Common myeloid progenitor, CD34-positive (primary cell): Measurements from ENCODE around the gene UCMA. TPM values are rescaled to one million over a fixed set of nuclear protein-coding genes. Genes with fewer than 3 reads are reported as not detected.
"Not testable (repeated sequence)": the region's sequence is repeated elsewhere in the genome, so short reads cannot be mapped to it uniquely, and the experiment has no call there.

ENCODE experiments used
- CTCF ChIA-PET: fragments of 350-600 bp; sonication (Branson Sonifier 250); formaldehyde crosslinking; loops from one replicate; lab custom pipeline; 2021; ENCODE audit warnings: antibody characterized with exemption; lab: Charles Lee
- POLR2A ChIA-PET: fragments of 350-600 bp; sonication (Branson Sonifier 250); formaldehyde crosslinking; loops from one replicate; lab custom pipeline; 2021; ENCODE audit warnings: antibody characterized with exemption; lab: Charles Lee
- DNase-seq, 3 donors: peaks; one replicate each; pipeline versions ENCODE4 v3.0.0 to v3.0.0-alpha.2; 2013
- H3K27ac ChIP-seq, 2 experiments: 1 replicate in 1 of 2; 2 replicates in 1 of 2; pipeline ENCODE4 v1.7.0; 2013; ENCODE audit warnings: inconsistent platforms in 2 of 2, low read length in 2 of 2, mild to moderate bottlenecking in 2 of 2, low read depth in 1 of 2, moderate library complexity in 1 of 2; ENCODE audit not compliant: severe bottlenecking in 2 of 2, insufficient read depth in 1 of 2, poor library complexity in 1 of 2
- H3K27me3 ChIP-seq, 5 experiments: replicated peaks in 2 of 5; 1 replicate in 3 of 5; 2 replicates in 2 of 5; pipeline versions ENCODE4 v1.6.1 to v1.7.0; 2013; ENCODE audit warnings: low read length in 4 of 5, mild to moderate bottlenecking in 2 of 5, moderate library complexity in 2 of 5, inconsistent platforms in 1 of 5; ENCODE audit not compliant: insufficient read depth in 5 of 5, control insufficient read depth in 4 of 5
- H3K36me3 ChIP-seq, 4 experiments: 1 replicate in 2 of 4; 2 replicates in 2 of 4; pipeline versions ENCODE4 v1.6.1 to v1.7.0; 2013; ENCODE audit warnings: low read length in 3 of 4, control low read depth in 1 of 4, mild to moderate bottlenecking in 1 of 4; ENCODE audit not compliant: control insufficient read depth in 4 of 4, insufficient read depth in 4 of 4
- H3K4me1 ChIP-seq, 4 experiments: 1 replicate in 3 of 4; 2 replicates in 1 of 4; pipeline versions ENCODE4 v1.6.1 to v1.7.1; 2013; ENCODE audit warnings: low read length in 3 of 4, mild to moderate bottlenecking in 3 of 4, control low read depth in 1 of 4, inconsistent platforms in 1 of 4, moderate library complexity in 1 of 4; ENCODE audit not compliant: control insufficient read depth in 4 of 4, insufficient read depth in 4 of 4; ENCODE audit errors: control extremely low read depth in 1 of 4
- H3K4me3 ChIP-seq, 7 experiments: 1 replicate in 4 of 7; 2 replicates in 3 of 7; pipeline versions ENCODE4 v1.5.1 to v1.7.0; 2013; ENCODE audit warnings: mild to moderate bottlenecking in 7 of 7, low read length in 6 of 7, moderate library complexity in 6 of 7, inconsistent platforms in 2 of 7, low read depth in 2 of 7, control low read depth in 1 of 7; ENCODE audit not compliant: insufficient read depth in 4 of 7, control insufficient read depth in 1 of 7; ENCODE audit errors: extremely low read depth in 1 of 7
- H3K9me3 ChIP-seq, 5 experiments: 1 replicate in 4 of 5; 2 replicates in 1 of 5; pipeline versions ENCODE4 v1.6.1 to v1.7.1; 2013; ENCODE audit warnings: low read length in 4 of 5, mild to moderate bottlenecking in 2 of 5, inconsistent platforms in 1 of 5, low read depth in 1 of 5, moderate library complexity in 1 of 5; ENCODE audit not compliant: control insufficient read depth in 4 of 5, insufficient read depth in 2 of 5; ENCODE audit errors: control extremely low read depth in 1 of 5
- WGBS: methylation state at CpG from one replicate; pipeline ENCODE4 v1.1.5; 2013; ENCODE audit not compliant: insufficient coverage; 5-methylcytosine and 5-hydroxymethylcytosine counted together
- polyA plus RNA-seq: library from polyadenylated mRNA; unstranded; fragments of 120-200 nt; gene quantifications from one replicate; pipeline ENCODE4 v1.2.1, GENCODE V29; 2013

The UCMA gene
- polyA plus RNA-seq = not detected

GRCh38 chr10:13234172-13234571 is at the start of gene UCMA:
Gene UCMA, minus strand, starts transcription at chr10:13234374. Its CDS starts 116 bp downstream, at chr10:13234258.
- Histone ChIP-seq H3K9me3 (no peaks in the 10 kb centered on the region), H3K27ac (no peak within 1 kb of the TSS), H3K36me3 (no peaks in the 10 kb centered on the region), H3K4me3 (no peak within 1 kb of the TSS), H3K27me3 (no peaks in the 10 kb centered on the region), H3K4me1 (no peaks in the 10 kb centered on the region)
- POLR2A ChIA-PET = no interaction called here
- no peak for DNase-seq
- CTCF ChIA-PET = no interaction called here
- WGBS = 82% methylated on average over 6 of the region's 10 CpGs

- H3K27me3 ChIP-seq, H3K4me3 ChIP-seq, POLR2A ChIA-PET, CTCF ChIA-PET, H3K27ac ChIP-seq, H3K9me3 ChIP-seq, DNase-seq, H3K4me1 ChIP-seq: not testable (repeated sequence)
- no CpG with 5 or more reads among the region's 6 CpGs for WGBS
- H3K36me3 ChIP-seq = peaks cover 0 to 23% (median 4%) of the 10 kb centered on the region in 4 experiments
Observed at GRCh38 chr10:13282348-13282747, 48.2 kb upstream of the UCMA start.

- Histone ChIP-seq H3K4me3 (no peak overlapping the region), H3K27ac (no peak overlapping the region), H3K9me3 (no peaks in the 10 kb centered on the region), H3K4me1 (no peaks in the 10 kb centered on the region), H3K27me3 (no peaks in the 10 kb centered on the region), H3K36me3 (peaks cover 0 to 15% (median 2%) of the 10 kb centered on the region in 4 experiments)
- ChIA-PET CTCF (interaction anchor here (1.2 to 1.4 kb wide), 2 partner anchors 45 to 115 kb away, joined by 3 to 4 read pairs; no protein-coding TSS in a partner anchor), POLR2A (no interaction called here)
- peak in 2 of 3 donors; percentile 10 to 23 for DNase-seq
- WGBS = no CpG with 5 or more reads among the region's 4 CpGs
Observed at GRCh38 chr10:13276749-13277365, 42.7 kb upstream of the UCMA start.

GRCh38 chr10:13276146-13276545 is 42.0 kb upstream of the UCMA start:
- CTCF ChIA-PET, H3K4me1 ChIP-seq, H3K27ac ChIP-seq, H3K27me3 ChIP-seq, H3K9me3 ChIP-seq, POLR2A ChIA-PET, H3K4me3 ChIP-seq, DNase-seq: not testable (repeated sequence)
- peaks cover 0 to 14% (median 1%) of the 10 kb centered on the region in 4 experiments for H3K36me3 ChIP-seq
- 100% methylated on average over 7 of the region's 11 CpGs for WGBS

- Histone ChIP-seq H3K4me3 (no peak overlapping the region), H3K27ac (no peak overlapping the region), H3K4me1 (no peaks in the 10 kb centered on the region), H3K9me3 (no peaks in the 10 kb centered on the region), H3K27me3 (no peaks in the 10 kb centered on the region), H3K36me3 (no peaks in the 10 kb centered on the region)
- CTCF ChIA-PET = interaction anchor here (0.6 to 2.1 kb wide), 3 partner anchors 10 to 1471 kb away, joined by 3 to 12 read pairs (median 3); partner anchors contain the start of gene PHYH
- WGBS = 98% methylated on average over 12 of the region's 12 CpGs
- POLR2A ChIA-PET = no interaction called here
- DNase-seq = peak in 1 of 3 donors; percentile 10
Observed at GRCh38 chr10:13272164-13272571, 38.0 kb upstream of the UCMA start.

GRCh38 chr10:13271552-13272163 is 37.5 kb upstream of the UCMA start:
- no peaks in the 10 kb centered on the region for H3K36me3 ChIP-seq
- no peaks in the 10 kb centered on the region for H3K4me1 ChIP-seq
- H3K9me3 ChIP-seq = no peaks in the 10 kb centered on the region
- ChIA-PET POLR2A (no interaction called here), CTCF (interaction anchor here (0.6 to 2.1 kb wide), 3 partner anchors 10 to 1471 kb away, joined by 3 to 12 read pairs (median 3); partner anchors contain the start of gene PHYH)
- H3K27me3 ChIP-seq = no peaks in the 10 kb centered on the region
- no peak overlapping the region for H3K27ac ChIP-seq
- peak; percentile 16 to 34 (median 30) for DNase-seq
- H3K4me3 ChIP-seq = no peak overlapping the region
- WGBS = 89% methylated on average over 4 of the region's 14 CpGs
